ENCODE measurements around the gene SFXN5.

The SFXN5 gene

DNA sequence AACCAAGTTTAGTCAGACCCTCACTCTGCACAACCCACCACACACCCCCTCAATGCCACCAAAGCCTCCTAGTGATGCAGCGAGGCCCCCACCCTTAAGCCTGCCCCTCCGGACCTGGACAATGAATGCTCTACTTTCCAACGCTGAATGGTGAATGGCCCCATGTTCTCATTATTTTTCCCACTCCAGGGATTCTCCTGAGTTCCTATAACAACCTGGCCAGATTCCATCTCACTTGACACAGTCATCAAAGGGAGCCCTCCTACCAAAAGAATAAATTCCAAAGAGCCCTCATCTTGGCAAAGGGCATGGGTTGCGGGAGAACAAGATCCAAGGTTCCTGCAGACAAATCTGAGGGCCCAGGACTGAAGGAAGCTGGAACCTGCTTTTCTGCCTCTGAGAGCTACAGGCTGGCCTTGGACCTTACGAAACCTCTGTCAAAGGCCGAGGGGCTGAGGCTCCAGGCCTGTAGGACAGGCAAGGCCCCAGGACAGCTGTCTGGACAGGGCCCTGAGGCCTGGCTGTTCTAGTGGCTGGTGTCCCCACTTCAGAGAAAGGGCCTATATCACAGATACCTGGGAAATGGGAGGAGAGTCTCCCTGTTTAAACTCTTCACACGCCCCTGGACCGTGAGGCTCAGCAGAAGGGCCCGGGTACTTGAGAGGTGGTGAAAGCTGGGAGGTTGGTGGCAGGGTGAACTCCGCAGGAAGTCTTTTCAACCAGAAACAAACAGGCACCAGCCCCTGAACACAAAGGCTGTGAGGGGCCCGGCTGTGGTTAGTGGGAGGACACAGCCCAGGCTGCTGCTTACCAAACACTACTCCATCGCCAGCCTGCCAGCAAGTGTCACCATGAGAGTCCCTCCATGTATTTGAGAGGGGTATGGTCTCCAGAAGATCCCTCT, 27.3 kb downstream of the SFXN5 start:
- no peak for DNase-seq

GRCh38 chr2:73043276-73043675, 28.2 kb downstream of the SFXN5 start:
- DNase-seq = no peak

GRCh38 chr2:73037947-73038585, 33.4 kb downstream of the SFXN5 start:
- DNase-seq = no peak

DNA sequence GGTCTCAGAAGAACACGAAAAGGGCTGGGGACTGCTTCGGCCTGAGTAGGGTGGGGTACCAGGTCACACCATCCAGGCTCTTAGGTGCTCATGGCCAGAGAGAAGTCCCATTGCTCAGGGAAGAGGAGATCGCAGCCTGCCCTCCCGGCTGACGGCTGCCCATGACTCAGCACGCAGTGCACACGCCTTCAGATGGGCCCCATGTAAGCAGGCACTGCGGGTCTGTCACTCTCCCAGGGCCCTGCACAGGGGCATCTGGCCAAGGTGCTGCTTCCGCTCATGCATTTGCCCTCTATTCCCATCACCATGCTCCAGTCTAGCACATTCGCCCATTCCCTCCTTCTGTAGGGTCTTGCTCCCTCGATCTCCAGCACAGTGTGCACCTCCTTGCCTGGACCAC, 34.7 kb downstream of the SFXN5 start:
- DNase-seq = no peak

- no peak for DNase-seq
These were observed 35.4 kb downstream of the SFXN5 start for GRCh38 chr2:73035899-73036711.

DNA sequence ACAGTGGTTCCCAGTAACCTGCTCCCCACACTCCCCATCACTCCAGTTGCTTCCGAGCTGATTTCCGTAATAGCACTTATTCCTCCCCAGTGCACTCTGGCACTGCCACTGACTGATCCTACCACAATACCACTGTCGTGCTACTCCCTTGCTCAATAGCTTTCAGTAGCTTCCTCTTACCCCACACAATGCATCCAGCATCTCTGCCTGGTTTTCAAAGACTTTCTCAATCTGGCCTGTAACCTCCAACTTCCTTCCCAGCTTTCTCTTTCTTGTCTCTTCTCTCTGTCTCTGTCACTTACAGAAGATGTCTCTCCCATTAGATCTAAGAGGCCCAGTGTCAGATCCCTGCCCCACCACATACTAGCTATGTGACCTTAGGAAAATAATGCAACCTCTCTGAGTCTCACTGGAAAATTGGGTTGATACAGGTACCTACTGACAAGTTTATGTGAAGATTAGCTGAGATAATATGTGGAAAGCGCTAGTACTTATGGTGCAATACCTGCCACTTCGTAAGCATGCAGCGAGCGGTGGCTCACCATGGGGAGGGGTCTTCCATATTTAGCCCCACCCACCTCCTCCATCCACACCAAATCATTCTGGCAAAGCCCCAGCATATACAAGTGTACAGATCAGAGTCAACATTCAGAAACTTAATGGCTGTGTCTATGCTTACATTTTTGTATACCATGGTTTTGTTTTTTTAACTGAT, 36.7 kb downstream of the SFXN5 start:
- no peak for DNase-seq

- DNase-seq = no peak
These were observed 37.6 kb downstream of the SFXN5 start for GRCh38 chr2:73033766-73034381.

DNA sequence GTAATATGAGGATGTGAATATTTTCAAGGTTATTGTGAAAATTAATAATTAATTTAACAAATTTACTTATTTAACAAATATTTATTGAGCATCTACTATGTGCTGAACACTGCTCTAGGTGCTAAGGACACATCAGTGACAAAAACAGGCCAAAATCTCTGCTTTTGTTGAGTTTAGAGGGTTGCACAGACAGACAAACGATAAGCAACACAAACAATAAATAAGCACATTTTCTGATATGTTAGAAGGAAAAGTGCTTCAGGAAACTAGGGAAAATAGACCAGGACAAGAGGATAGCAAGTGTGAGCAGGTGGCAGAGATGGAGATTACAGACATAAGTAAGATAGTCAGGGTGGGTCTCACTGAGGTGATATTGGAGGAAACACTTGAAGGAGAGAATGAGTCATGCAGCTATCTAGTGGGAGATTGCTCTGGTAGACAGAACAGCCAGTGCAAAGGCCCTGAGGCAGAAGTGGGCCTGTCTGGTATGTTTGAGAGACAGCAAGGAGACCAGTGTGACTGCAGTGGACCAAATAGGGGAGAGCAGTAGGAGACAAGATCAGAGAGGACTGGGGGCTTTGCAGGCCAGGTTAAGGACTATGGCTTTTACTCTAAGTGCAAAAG, 38.3 kb downstream of the SFXN5 start:
- no peak for DNase-seq

GRCh38 chr2:73032702-73033097, 38.8 kb downstream of the SFXN5 start:
- DNase-seq = no peak

DNA sequence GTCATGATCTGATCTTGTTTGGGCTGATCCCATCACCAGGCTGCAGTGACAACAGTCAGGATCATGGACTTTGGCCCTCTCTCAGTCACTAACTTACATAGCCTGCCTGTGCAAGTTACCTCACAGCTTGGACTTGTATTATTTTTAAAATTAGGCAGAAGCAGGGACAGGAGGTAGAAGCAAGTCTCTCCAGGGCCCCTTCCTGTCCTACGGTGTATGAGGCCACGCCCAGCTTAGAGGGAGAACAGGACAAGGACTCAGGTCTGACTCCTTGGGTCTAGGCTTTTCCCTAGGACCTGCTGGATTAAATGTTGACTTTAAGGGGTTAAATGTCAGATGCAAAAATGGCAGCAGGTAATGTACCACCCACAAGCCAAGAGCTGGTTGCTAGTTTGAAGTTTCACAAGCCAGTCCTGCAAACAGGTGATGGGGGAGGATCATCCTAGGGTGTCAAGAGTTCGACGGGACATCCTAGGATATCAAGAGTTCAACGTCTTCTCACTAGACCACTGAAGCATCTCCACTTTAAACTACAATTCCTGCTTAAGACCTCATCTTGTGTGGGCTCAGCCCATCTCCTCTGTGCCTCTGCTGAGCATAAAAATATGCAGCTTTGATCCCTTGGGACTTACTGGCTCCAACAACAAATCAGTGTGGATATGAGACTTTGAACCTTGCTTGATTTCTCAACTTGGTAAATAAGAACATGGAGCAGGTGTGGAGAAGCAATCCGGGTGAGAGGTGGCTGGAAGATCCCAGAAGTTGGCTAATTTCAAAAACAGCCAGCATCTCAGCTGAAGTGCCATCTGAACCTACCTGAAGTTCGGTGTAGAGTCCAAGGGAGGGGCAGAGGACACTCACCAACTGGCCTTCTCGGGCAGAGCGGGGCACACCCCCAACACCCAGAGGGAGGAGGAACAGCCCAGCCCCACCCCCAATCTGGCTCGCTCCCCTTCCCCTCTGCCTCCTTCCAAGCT, 39.5 kb downstream of the SFXN5 start:
- no peak for DNase-seq

DNA sequence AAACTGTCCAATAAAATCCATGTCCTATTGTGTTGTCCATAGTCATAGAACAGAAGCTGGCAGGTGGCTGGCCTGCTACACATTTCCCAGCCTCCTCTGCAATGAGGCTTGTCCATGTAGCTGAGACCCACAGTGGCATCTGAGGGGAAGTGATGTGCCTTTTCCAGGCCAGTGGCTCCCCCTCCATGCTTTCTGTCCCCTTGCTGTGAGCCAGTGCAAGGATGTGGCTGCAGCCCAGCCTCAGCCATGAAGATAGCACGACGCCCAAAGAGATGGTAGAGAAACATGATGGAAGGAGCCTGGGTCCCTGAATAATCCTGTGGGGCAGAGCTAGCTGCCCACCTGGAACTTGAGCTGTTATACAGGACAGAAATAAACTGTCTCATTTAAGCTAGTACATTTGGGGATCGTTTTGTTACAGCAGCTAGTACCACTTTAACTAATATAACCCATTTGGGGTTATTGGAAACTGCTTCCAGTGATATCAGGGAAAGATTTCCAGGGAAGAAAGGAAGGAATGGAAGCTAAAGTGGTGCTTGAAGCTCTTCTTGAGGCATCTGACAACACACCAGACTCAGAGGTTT, 40.3 kb downstream of the SFXN5 start:
- DNase-seq = no peak

- no peak for DNase-seq
These were observed 42.7 kb downstream of the SFXN5 start for GRCh38 chr2:73028841-73029240.

DNA sequence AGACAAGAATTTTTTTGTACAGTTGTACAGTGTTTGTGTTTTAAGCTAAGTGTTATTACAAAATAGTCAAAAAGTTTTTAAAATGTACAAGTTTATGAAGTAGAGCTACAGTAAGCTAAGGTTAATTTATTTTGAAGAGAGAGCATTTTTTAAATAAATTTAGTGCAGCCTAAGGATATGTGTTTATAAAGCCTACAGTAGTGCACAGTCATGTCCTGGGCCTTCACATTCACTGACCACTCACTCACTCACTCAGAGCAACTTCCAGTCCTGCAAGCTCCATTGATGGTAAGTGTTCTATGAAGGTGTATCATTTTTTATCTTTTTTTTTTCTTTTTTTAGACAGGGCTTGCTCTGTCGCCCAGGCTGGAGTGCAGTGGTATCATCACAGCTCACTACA, 44.2 kb downstream of the SFXN5 start:
- DNase-seq = no peak

- no peak for DNase-seq
These were observed 48.0 kb downstream of the SFXN5 start for GRCh38 chr2:73023497-73023896.

DNA sequence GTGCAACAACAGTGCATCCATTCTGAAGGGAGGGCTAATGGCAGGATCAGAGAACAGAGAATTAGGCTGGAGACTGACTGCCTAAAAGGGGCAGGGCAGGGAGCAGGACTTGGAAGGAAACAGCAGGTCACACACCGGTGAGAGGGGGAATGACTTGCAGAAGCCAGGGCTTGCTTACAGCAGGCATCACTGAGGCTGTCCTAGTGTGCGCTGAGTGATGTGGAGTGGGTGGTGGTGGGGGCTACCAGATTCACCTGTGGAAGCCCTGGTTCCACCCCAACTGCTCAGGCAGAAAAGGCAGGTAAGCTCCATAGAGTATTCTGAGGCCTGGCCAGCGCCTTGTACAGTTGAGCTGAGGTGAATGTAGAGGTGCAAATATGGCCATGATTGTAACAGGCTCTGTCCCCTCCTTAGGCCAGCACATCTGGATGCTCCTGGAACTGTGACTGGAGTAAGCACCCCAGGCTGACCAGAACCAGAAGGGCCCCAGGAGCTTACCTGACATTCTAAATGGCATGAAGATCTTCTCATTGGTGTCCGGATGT, 49.4 kb downstream of the SFXN5 start:
- DNase-seq = no peak

DNA sequence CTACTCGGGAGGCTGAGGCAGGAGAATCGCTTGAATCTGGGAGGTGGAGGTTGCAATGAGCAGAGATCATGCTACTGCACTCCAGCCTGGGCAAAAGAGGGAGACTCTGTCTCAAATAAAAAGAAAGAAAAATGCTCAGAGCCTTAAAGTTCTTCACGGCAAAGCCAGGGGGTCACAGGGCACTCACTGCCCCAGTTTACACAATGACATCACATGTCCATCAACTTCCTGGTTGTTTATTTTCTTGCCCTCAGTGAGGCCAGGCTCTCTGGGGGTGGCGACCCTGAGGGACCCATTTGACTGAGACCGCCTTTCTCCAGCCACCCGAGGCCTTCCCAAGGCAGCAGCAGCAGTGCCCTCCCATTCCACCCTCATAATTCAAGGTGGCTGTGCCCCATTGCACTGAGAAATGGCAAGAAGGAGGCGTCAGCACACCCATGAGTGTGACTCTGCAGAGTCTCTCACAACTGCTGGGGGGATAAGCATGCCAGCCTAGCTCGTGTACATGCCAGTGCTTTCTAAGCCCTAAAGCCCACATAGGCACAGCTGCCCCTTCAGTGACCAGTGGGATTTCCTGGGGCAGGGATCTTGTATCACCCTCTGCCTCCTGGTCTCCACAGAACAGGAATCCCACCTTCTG, 50.0 kb downstream of the SFXN5 start:
- no peak for DNase-seq

DNA sequence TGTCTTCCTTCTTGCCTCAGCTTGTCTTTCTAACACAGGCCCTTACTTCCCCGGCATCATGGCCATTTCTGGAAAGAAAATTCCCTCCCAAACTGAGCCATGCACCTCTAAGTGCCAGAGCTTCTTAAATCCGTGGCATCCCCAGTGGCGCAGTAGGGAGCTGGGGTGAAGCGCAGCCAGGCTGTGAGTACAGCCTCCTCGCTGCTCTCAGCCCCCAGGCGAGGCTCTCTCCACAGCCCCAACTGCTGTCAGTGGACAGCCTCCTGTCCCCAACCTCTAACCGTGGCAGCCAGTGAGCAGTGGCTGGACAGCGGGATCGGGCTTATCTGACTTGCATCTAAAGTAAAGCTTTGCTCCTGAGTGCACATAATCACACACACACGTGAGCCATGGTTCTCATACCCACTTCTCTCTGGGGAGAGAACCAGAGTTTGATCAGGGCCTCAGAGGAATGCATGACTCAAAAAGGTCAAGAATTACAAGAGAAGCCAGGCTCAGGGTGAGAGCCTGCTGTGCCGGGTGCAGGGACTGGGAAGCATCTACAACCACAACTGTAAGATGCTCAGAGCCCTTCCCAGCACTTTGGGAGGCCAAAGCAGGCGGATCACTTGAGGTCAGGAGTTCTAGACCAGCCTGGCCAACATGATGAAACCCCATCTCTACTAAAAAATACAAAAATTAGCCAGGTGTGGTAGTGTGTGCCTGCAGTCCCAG, 50.7 kb downstream of the SFXN5 start:
- no peak for DNase-seq

- no peak for DNase-seq
These were observed 51.2 kb downstream of the SFXN5 start for GRCh38 chr2:73020306-73020656.

Measured in stimulated activated CD4-positive, alpha-beta T cell treated with anti-CD3 and anti-CD28 coated beads, Interleukin-4, amount 100 ng/mL, for 24 hours (primary cell).